Tibial artery (tissue), 4 donors: ENCODE measurements around the gene NUDT12.
A peak's percentile ranks its signal among the peaks of the same experiment; 100 is the strongest.

Experiments
- DNase-seq, 2 donors: peaks; one replicate each; pipeline ENCODE4 v3.0.0-alpha.2; 2019
- H3K27ac ChIP-seq, 2 donors: fragments of 200-600 bp; sonication (generic) in 1 of 2; 1 replicate in 1 of 2; 2 replicates in 1 of 2; pipeline ENCODE4 v1.5.1; 2018 to 2019; ENCODE audit warnings: mild to moderate bottlenecking in 1 of 2
- H3K27me3 ChIP-seq, 2 donors: fragments of 200-600 bp; sonication (generic) in 1 of 2; one replicate each; pipeline versions ENCODE4 v1.5.1 to v1.6.0; 2016 to 2019
- H3K36me3 ChIP-seq, 3 donors: fragments of 200-600 bp; sonication (generic) in 2 of 3; one replicate each; pipeline ENCODE4 v1.5.1; 2016 to 2019; ENCODE audit warnings: mild to moderate bottlenecking in 2 of 3
- H3K4me1 ChIP-seq, 4 donors: fragments of 200-600 bp; sonication (generic) in 2 of 4; 1 replicate in 3 of 4; 2 replicates in 1 of 4; pipeline ENCODE4 v1.5.1; 2016 to 2019
- H3K4me3 ChIP-seq, 2 donors: fragments of 200-600 bp; sonication (generic) in 1 of 2; 1 replicate in 1 of 2; 2 replicates in 1 of 2; pipeline ENCODE4 v1.5.1; 2018 to 2019; ENCODE audit warnings: mild to moderate bottlenecking in 2 of 2
- H3K9me3 ChIP-seq, 3 donors: fragments of 200-600 bp; sonication (generic) in 1 of 3; one replicate each; pipeline ENCODE4 v1.5.1; 2016 to 2019
- CTCF ChIP-seq, 2 experiments: fragments of 200-600 bp in 1 of 2; fragments of 450-650 bp in 1 of 2; IDR thresholded peaks; one replicate each; pipeline ENCODE4 v1.5.1; 2017 to 2019; ENCODE audit warnings: antibody characterized with exemption in 2 of 2, mild to moderate bottlenecking in 1 of 2, moderate library complexity in 1 of 2
- intact Hi-C: fragments of 100-400 bp; cut with DNase I; formaldehyde crosslinking; loops from one replicate; pipeline ENCODE4 v1.15.0; 2023; ENCODE audit warnings: low total_unique reads

NUDT12 gene

GRCh38 chr5:103600086-103600485, 37.5 kb upstream of the NUDT12 start:
- no peak for TF ChIP-seq CTCF (IDR thresholded peaks at IDR 0.05)
- no peak overlapping the region for H3K4me3 ChIP-seq
- H3K27me3 ChIP-seq, result no peaks in the 10 kb centered on the region
- no peaks in the 10 kb centered on the region for H3K9me3 ChIP-seq
- H3K27ac ChIP-seq, result no peak overlapping the region
- no peak for DNase-seq
- H3K4me1 ChIP-seq, result no peaks in the 10 kb centered on the region
- H3K36me3 ChIP-seq, result no peaks in the 10 kb centered on the region
- intact Hi-C loops, result no loop called here

DNA sequence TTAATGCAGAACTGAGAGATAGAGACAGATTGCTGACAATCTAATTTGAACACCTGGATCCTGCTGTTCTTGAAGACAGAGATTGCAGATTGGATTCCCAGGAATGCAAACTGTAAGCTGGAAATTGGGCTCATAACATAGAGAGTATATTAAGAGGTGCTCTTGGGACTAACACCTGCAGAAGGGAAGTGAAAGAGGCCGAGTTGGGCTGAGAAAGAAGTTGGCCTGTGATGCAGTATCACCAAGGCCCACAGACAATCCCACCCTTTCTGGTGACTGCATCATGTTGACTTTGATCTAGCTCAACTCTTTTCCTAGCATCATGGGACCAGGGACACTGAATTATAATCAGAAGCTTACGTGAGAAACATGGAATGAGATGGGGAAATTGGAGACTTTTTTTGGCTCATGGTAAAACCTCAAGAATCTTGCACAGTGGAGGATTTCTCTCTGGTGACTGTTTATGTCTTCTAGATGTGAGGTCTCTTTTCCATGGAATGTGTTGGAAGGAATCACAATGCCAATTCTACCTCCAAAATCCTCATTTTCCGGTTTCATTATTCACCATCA, 36.5 kb upstream of the NUDT12 start:
- Histone ChIP-seq H3K27ac (no peak overlapping the region), H3K36me3 (no peaks in the 10 kb centered on the region), H3K4me3 (no peak overlapping the region), H3K4me1 (no peaks in the 10 kb centered on the region), H3K9me3 (no peaks in the 10 kb centered on the region), H3K27me3 (no peaks in the 10 kb centered on the region)
- no peak for TF ChIP-seq CTCF (IDR thresholded peaks at IDR 0.05)
- DNase-seq, result no peak
- intact Hi-C loops, result no loop called here

DNA sequence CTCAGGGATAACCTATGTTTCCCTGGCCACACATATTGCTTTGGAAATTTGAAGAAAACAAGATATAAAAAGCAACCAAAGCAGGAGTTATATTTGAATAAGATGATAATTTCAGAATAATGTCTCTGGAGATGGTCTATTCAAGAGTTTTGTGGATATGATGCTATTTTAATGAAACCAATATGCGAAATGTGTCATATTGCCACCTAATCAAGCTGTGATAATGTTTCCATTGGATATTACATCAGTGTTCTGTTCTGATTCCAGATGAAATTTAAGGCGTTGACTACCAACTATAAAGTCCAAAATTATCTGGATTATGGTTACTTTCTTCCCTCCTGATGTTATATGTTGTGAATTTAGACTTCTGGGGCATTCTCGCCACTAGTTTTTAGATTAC, 27.6 kb upstream of the NUDT12 start:
- DNase-seq, result no peak
- Histone ChIP-seq H3K27ac (no peak overlapping the region), H3K27me3 (no peaks in the 10 kb centered on the region), H3K4me1 (no peaks in the 10 kb centered on the region), H3K36me3 (no peaks in the 10 kb centered on the region), H3K9me3 (no peaks in the 10 kb centered on the region), H3K4me3 (no peak overlapping the region)
- no peak for TF ChIP-seq CTCF (IDR thresholded peaks at IDR 0.05)
- intact Hi-C loops, result no loop called here

GRCh38 chr5:103589776-103590175, 27.2 kb upstream of the NUDT12 start:
- no peaks in the 10 kb centered on the region for H3K36me3 ChIP-seq
- no peak for DNase-seq
- H3K4me3 ChIP-seq, result no peak overlapping the region
- intact Hi-C loops, result no loop called here
- no peak overlapping the region for H3K27ac ChIP-seq
- H3K27me3 ChIP-seq, result no peaks in the 10 kb centered on the region
- H3K9me3 ChIP-seq, result no peaks in the 10 kb centered on the region
- H3K4me1 ChIP-seq, result no peaks in the 10 kb centered on the region
- TF ChIP-seq CTCF (IDR thresholded peaks at IDR 0.05), result no peak

DNA sequence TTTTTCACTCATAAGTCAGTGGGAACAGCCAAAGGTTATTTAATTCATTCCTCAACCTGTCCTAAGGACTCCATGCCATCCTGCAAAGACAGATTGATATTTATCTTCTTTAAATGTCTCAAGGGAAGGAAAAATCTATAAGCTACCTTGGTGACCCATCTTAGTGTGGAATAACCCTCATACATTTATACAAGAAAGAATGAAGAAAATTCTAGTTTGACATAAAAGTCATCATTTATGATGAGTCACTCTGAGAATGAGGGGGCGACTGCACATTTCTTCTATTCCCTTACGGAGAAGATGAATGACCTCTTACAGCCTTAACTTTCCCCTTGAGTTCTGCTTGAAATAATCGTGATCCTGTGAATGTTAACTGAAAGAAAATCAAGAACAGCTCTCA, 26.8 kb upstream of the NUDT12 start:
- no peak overlapping the region for H3K27ac ChIP-seq
- no peaks in the 10 kb centered on the region for H3K9me3 ChIP-seq
- no peak overlapping the region for H3K4me3 ChIP-seq
- no peak for DNase-seq
- no peaks in the 10 kb centered on the region for H3K36me3 ChIP-seq
- intact Hi-C loops, result no loop called here
- no peaks in the 10 kb centered on the region for H3K4me1 ChIP-seq
- no peaks in the 10 kb centered on the region for H3K27me3 ChIP-seq
- TF ChIP-seq CTCF (IDR thresholded peaks at IDR 0.05), result no peak

DNA sequence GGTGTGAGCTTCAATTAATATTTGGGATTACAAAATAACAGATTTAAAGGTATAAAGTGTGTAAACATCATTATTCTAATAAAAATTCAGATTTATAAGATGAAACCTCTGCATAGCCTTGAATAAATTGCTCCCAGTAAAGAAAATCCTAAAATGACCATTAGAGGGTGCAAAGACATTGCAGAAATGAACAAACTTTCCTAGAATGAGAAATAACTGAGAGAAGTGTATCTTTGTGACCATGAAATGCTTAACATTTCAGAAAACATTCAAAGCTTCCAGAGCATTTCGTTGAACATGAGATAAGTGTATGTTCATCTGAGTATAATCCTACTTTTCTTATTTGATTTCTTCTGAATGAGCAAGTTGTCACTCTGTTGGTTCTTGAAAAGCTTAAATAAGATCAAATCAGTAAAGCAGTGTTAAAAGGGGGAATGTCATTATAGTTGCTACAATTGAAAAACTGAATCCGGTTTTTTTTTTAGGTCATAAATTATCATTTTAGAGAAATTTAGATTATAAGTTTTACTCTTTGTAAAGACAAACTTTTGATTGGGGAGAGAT, 24.7 kb upstream of the NUDT12 start:
- no peak overlapping the region for H3K4me3 ChIP-seq
- no peaks in the 10 kb centered on the region for H3K4me1 ChIP-seq
- no peak for DNase-seq
- intact Hi-C loops, result no loop called here
- peak in 1 of 2 experiments; percentile 35 for TF ChIP-seq CTCF (IDR thresholded peaks at IDR 0.05)
- no peaks in the 10 kb centered on the region for H3K9me3 ChIP-seq
- no peak overlapping the region for H3K27ac ChIP-seq
- no peaks in the 10 kb centered on the region for H3K27me3 ChIP-seq
- H3K36me3 ChIP-seq, result no peaks in the 10 kb centered on the region
